ENCODE results near the gene AGAP5. TPM values are rescaled to one million over a fixed set of nuclear protein-coding genes. Genes with fewer than 3 reads are reported as not detected.

Gene AGAP5
- total and polyA plus RNA-seq, 9 of the 15 experiments (the other 6 are each of a cell fraction or from before 2014, with no cell fraction given), result 0.32 to 7.5 (median 5.3) TPM

GRCh38 chr10:73625884-73626752, 71.8 kb downstream of the AGAP5 start (continued):
- 0 out of 2 replicates have a peak, but pooled peaks have one; percentile 17 for TF ChIP-seq ZKSCAN1 (IDR thresholded peaks at IDR 0.05; ENCODE audit: low read depth, low read length)
- no peak for TF ChIP-seq ZNF584 (CRISPR knock-in tag; IDR thresholded peaks at IDR 0.05; ENCODE audit: low read depth)
- TF ChIP-seq MLX (CRISPR knock-in tag; conservative IDR thresholded peaks at IDR 0.05), result no peak
- TF ChIP-seq SNAPC5 (CRISPR knock-in tag; IDR thresholded peaks at IDR 0.05), result no peak
- no peak for TF ChIP-seq GTF2A2 (tag; IDR thresholded peaks at IDR 0.05)
- peak; percentile 31; the same call in 1 of the 2 replicates for TF ChIP-seq DEAF1 (CRISPR knock-in tag; IDR thresholded peaks at IDR 0.05)
- TF ChIP-seq MCM3 (IDR thresholded peaks at IDR 0.05), result no peak
- peak; percentile 14; the same call in 1 of the 2 replicates for TF ChIP-seq NKRF (IDR thresholded peaks at IDR 0.05; ENCODE audit: borderline replicate concordance)
- no peak for TF ChIP-seq ZNF766 (CRISPR knock-in tag; conservative IDR thresholded peaks at IDR 0.05)
- TF ChIP-seq ZBTB26 (CRISPR knock-in tag; IDR thresholded peaks at IDR 0.05), result peak; percentile 47; the same call in 1 of the 2 replicates
- peak; percentile 94 for TF ChIP-seq RBFOX2 (IDR thresholded peaks at IDR 0.05; ENCODE audit: low read depth, low read length)
- no peak for TF ChIP-seq ZNF589 (CRISPR knock-in tag; IDR thresholded peaks at IDR 0.05; ENCODE audit: low read depth)
- no peak for TF ChIP-seq HIVEP1 (CRISPR knock-in tag; IDR thresholded peaks at IDR 0.05)
- no peak for TF ChIP-seq ZNF583 (CRISPR knock-in tag; IDR thresholded peaks at IDR 0.05)
- no peak for TF ChIP-seq FOXM1 (IDR thresholded peaks at IDR 0.05; ENCODE audit: low read depth)
- no peak; the same call in 1 of the 2 replicates for TF ChIP-seq FOXM1 (CRISPR knock-in tag; IDR thresholded peaks at IDR 0.05; ENCODE audit: low read depth)
- TF ChIP-seq KLF16 (IDR thresholded peaks at IDR 0.05), result no peak
- peak; percentile 77; the same call in 1 of the 2 replicates for TF ChIP-seq OTX1 (CRISPR knock-in tag; IDR thresholded peaks at IDR 0.05)
- TF ChIP-seq CHAMP1 (IDR thresholded peaks at IDR 0.05), result no peak
- peak; percentile 91 for TF ChIP-seq POLR2G (IDR thresholded peaks at IDR 0.05; ENCODE audit: low read depth, low read length)
